CD4-positive, alpha-beta T cell treated with Interleukin-15 for 1 hour (primary cell): ENCODE data around the gene GRIN3A.

Experiments used
- DNase-seq: peaks from one replicate; pipeline ENCODE4 v3.0.0-alpha.2; 2020

Gene GRIN3A

DNA sequence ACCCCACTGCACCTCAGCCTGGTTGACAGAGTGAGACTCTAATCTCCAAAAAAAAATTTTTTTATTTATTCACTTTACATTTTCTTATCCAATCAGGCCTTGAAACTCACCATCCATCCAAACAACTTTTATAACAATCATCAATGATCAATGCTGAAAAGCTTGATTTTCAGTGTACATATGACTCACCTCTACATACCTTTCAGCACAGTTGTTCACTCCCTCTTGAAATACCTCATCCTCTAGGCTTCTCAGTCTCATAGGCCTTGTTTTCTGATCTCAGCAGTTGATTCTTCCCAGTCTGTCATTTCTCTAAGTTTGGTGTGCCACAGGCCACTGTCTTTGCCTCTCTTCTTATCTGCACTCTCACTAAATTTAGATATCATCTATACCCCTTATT, 36.2 kb downstream of the GRIN3A start:
- no peak for DNase-seq

DNA sequence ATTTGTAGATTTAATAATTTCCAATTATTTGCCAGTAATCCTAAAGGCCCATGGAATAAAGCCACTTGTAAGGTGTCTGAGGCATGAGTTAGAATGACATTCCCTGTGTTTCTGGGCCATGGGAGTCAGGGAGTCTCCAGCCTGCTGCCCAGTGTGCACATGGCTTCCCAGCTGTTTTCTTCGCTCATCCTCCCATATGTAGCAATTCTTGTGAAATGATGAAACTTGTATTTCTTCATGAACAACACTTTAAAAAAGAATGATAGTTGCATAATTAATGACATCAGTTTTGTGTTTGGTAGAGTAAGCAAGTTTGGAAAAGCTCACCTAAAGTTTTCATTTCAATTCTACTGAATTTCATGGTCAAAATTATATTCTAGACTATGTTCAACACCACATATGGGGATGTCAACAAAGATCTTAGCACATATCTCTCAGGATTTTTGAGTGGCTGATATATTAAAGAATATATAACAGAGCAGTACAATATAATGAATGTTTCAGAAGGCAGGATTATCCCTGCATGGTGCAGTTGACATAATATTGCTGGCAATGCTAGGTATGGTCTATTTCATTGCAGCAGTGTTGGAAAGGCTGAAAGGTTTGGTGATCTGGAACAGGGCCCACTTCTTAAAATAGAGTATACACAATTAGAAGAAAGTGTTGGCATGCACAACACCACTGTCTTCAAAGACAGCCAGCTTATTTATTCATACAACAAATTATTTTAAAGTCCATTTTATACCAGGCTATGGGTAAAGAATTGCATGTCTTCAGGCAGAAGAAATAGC, 44.7 kb downstream of the GRIN3A start:
- no peak for DNase-seq

DNA sequence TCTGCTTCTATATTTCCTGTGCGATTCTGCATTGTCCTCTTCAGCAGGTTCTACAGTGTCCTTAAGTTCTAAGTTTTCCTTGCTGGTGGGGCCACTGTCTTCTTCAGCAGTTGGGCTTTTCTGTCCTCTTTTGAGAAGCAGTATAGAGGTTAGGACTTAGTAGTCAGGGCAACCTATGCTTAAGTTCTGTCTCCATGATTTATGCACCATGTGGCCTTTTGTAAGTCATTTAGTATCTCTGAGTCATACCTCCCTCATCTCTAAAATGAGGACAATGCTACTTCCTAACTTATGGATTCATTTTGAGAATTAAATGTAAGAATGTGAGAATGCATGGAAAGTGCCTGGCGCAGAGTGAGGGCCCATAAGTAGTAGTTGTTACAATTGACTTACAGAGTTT, 46.8 kb downstream of the GRIN3A start:
- DNase-seq: no peak

DNA sequence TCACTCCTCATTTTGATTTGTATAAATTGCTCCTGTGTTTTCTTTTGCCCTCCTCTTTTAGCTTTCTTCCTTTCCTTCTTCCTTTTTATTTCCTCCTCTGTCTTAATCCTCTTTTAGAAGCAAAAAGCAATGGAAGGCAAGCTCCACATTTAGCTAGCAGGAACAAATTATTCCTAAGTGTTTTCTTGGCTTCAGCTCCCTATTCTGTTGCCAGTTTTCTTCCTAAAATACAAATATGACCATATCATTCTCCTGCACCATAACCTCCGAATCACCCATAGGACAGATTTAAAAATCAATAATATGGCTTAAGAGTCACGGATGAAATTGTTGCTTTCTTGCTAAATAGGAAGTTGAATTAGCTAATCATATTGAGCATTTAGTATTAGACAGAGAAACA, 49.4 kb downstream of the GRIN3A start:
- DNase-seq: no peak

DNA sequence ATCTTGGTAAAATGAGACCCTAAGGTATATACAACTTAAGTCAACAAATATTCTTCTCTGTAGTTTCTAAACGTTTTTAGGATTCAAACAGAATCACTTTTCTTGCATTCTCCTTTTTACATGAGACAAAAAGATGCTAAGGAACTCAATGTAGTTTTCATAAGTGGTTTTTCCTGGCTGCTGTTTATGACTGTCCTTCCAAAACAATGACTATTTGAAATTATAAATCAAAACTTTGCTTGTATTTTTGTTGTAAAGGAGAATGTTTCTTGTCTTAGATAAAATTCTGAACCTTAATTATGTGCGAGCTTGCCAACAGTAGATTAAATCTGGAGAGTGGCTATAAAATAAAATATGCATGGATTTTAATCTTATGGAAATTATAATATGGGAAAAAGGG, 53.8 kb downstream of the GRIN3A start:
- DNase-seq: no peak

DNA sequence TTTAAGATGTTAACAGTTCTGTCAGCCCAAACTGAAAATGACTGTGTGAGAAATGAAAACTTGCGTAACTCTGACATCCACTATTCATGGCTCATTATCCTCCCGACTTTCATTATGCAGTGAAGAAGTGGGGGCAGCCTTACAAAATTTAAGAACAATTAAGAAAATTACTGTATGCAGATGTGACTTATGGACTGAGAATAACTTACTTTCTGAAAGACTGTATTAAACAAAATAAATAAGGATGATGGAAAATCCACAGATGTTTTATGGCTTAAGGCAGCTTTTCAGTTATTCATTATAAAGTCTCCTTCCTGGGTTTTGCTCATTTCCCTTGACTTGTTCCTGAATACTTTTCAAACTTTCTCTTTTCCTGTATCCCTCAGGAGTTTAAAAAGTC, 55.2 kb downstream of the GRIN3A start:
- no peak for DNase-seq

DNA sequence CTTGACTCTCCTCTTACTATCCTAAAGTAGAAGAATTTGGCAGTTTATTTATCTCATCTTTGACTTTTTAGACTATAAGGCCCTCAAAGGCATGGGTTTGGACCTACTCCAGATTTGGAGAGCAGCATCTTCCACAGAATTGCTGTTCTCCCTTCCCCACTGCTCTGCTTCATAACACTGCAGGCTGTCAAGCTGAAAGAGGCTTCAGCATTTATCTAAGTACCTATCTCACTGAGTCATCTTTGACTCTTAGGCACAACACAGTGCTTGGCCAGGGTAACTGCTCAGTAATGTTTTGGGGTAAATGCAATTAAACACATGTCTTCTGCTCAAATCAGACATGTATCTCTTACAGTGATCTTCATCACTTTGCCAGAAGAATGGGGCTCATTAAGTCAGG, 60.6 kb downstream of the GRIN3A start:
- DNase-seq: no peak

DNA sequence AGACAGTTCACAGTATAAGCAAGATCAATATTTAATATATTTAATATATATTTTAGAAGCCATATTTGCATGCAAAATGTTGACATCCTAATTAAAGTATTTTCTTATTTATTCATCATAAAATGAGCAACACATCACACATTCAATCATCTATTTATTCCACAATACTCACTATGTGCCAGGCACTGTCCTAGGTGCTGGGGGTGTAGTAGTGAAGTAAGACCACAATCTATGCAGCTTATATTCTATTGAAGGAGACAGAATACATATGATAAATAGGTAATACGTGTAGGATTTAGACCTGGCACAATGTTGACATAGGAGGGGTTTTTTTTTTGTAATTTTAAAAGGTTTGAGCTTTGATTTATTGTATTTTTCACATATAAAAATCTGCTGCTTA, 63.1 kb downstream of the GRIN3A start:
- DNase-seq: no peak

DNA sequence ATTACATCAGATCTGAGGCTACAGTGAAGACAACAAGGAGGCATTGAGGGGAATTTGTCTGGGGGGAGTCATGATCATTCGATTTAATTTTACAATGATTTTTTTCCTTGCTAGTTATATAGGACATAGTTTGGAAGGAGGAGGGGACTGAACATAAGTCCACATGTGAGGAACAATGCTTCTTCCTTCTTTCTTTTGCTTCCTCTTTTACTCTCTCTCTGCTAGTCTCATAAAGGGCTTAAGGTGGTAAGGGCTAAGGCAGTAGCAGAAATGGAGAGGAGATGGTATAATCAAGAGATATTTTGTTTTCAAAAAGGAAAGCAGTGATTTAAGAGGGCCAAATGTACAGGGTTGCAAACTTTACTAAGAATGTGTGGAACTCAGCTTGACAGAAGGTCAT, 64.3 kb downstream of the GRIN3A start:
- no peak for DNase-seq

DNA sequence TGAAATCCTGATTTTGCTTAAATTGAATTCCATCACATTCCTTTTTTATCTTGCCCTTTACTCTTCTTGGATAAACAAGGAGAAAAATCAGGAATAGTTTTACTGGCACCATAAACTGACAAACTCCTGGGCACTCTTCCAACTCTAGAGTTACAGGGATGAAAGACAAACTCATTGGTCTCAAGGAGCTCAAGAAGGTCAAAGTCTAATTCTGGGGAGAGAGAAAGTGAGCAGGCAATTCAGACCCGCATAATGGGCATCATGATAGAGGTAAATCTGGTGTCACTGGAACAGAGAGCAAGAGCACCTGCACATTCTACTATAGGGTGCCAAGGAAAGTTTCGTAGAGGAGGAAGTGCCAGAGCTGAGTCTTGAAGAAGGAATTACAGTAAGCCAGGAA, 64.8 kb downstream of the GRIN3A start:
- DNase-seq: no peak

DNA sequence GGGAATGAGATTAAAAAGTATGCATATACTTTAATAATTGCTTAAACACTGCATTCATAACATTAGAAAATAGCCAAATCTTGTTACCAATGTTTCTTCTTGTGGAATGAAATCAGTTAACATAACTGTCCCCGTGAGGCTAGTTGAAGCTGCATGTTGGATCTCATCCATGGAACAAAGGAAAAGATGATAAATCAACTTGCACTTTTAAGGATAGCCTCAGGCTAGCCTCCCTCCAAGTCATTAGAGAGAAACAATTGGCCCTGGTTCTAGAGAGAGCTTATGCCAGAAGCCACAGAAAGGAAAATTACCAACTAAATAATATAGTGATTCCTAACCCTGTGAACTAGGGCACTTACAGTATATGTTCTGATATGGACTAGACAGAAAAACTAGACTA, 66.9 kb downstream of the GRIN3A start:
- no peak for DNase-seq

DNA sequence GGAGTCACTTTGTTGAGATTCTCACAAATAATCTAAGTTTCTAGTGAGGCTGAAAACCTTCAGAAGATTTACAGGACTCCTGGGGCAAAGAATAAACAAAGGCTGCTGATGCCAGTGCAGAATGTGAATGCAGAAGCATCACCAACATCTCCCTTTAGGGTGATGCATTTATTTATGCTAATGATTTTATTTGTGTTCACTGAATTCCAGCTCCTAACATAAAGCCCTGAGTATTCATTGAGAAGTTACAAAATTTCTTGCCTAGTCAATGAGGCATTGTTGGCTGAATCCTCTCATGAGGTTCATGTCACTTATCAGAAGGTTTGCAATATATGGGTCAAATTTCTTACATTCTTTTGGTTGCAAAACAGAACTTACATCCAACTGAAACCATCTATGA, 70.0 kb downstream of the GRIN3A start:
- DNase-seq: no peak

DNA sequence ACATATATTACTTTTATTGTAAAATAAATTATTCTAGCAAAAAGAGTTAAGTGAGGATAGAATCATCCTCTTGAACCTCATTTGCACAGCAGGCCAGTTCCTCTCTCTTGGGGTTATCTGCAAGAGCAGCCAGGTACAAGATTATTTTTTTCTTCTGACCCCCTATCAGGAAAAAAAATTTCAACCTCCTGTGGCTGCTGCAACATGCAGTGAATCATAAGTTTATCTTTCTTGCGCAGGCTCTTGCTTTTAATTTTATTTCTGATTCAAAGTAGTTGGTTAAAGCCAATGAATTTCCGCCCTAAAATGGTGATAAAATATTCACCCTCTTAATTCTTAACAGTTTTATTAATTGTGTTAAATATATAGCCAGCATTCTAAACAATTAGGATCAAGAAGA, 74.0 kb downstream of the GRIN3A start:
- DNase-seq: no peak

DNA sequence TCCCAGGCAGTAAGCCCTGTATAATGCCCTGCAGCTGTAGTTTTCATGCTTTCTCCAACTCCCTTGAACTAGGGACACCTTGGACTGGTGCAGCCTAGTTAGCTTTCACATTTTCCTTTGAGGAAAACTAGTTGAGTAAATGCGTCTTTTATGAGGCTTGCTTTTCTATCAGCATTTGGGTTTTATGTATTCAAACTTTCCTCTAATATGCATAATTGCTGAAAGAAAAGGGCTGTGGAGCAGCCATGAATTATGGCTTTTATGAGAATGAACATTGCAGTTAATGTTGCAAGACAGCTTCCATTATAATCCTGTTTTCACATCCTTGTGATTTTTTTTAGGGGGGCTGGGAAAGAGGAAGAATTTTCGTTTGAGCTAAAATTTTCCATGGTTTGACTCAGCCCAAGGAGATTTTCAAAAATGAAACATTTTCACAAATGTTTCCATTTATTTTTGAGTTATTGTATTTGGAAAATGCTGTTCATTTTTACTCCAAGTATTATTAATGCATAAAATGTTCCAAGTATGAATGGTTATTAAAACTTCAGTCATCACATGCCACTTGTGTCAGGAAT, 85.8 kb downstream of the GRIN3A start:
- DNase-seq: no peak

DNA sequence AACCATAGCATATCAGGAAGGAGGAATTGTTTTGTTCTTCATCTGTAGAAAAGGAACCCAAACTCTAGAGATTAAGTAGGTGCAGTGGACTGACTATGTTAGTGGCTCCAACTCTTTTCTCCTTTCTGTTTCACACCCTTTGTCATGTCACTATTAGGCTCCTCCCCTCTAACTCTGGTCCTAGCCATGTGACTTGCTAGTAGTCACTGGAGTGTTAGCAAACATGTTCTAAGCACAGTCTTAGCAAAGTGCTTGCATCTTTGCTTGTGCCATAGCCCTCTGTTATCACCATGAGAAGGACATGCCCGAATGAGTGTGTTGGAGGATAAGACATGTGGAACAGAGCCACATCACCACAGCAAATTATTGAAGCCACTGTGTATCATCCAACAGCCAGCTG, 88.3 kb downstream of the GRIN3A start:
- DNase-seq: no peak

DNA sequence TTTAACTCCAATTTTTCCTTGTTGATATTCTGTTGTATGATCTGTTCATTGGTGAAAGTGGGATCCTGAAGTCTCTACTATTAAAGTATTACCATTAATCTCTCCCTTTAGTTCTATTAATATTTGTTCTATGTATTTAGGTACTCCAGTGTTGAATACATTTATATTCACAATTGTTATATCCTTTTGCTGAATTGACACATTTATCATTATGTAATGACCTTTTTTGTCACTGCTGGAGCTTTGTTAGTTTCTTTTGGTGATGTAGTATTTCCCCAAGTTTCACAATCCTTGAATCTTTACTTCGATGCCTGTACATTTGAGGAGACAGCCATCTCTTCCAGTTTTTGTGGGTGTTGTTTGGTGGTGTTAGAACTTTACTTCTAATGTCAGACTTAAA, 90.0 kb downstream of the GRIN3A start:
- no peak for DNase-seq

DNA sequence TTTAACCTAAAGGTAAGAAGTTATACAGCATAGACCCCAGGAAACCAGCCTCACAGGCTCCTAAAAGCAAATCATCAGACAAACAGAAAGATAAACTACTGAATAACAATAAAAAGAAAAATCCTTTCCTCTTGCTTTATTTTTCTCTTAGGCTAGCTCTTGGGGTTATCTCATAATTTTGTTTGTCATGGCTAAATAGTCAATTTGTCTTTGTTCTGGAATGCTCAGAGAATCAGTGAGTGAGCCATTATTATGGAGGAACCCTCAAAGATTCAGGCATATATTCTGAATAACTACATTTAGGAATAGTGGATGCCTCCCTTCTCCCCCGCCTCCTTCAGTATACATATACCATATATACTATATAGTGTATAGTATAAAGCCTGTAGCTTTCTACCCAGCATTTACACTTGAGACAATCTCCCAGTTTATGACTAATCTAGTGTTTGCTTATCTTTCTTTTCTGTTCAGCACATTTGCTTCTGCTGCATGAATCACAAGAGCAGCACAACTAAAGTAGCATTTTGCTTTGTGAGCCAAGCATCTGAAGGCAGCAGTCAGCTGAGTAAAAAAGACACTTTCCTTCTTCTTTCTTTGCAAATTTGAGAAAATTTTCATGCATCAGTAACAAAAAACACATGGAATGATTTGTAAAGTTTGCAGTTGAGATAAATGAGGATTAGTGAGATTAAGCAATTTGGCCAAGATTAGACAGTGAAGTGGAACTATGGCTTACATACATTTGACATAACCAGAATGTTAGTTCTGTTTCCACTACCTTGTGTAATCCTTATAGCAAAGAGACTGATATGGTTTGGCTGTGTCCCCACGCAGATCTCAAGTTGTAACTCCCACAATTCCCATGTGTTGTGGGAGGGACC, 98.4 kb downstream of the GRIN3A start:
- no peak for DNase-seq

DNA sequence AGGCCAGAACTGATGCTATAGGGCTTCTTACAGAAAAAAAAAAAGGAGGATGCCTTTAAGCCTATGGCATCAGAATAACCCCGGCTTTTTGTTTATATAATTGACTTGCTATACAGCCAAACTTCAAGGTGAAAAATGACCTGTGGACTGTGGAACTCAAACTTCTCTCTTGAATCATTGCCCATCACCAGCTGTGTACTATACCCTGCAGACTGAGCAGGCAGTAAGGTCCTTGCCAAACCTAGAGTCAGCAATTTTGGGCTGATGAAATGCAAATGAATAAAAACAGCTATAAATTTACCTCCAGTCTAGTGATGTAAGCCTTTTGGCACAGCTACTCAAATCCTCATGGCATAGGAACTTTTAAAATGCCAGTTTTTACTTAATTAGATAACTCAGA, 99.1 kb downstream of the GRIN3A start:
- no peak for DNase-seq

DNA sequence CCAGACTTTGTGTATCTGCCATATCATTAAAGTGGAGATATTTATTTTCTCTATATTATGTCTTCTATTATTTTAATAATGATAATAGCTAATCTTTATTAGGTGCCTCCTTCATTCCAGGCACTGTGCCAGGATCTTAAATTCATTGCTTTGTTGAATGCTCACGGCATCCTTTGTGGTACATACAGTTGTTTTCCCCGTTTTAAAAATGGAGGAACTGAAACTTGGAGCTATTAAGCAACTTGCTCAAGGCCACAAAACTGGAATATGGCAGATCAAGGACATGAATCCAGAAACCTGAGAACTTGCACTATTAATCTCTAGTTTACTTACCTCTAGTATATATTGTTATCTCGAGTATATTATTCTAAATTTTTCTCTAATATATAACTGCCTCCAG, 102.2 kb downstream of the GRIN3A start:
- DNase-seq: no peak

DNA sequence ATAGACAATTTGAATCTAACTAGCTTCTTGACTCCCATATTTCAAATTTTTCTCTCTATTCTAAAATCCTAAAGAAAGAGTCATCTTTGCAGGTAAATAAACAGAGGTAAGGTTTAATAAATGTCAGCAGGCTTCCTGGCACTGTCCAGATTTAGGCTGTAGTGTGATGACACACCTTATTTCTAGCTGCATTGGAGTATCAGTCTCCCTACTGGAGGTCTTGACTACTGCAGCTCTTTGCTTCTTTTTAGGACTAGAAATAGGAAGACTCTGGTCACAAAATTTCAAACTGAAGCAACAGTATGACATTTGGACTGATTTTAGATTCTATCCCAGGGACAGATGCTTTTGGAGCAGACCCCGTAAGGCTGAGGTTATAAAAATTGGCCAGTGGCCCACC, 103.0 kb downstream of the GRIN3A start:
- no peak for DNase-seq

DNA sequence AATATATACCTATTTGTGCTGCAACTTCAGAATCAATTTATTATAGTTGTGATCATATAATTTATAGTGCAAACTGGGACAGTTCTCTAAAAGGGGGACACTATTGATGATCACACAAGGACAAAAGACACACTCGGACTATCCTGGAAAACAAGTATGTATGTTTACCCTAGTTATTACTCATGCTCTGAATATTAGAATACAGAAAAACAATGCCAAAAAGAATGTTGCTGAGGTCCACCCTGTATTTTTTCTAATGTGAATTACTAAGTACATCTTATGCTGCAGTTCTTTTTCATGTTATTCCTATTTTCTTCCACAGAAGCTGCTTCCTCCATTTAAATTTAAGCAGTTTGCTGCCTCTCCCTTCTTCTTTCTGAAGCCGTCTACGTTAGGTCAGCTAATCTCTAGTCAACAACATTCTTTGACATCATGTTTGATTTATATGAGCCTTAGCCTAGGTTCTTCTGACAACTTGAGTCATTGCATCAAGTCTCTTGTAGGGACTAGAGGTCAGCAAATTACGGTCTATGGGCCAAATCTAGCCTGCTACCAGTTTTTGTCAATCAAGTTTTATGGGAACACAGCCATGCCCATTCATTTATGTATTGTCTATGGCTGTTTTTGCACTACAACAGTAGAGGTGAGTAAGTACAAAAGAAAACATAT, 103.6 kb downstream of the GRIN3A start:
- no peak for DNase-seq

DNA sequence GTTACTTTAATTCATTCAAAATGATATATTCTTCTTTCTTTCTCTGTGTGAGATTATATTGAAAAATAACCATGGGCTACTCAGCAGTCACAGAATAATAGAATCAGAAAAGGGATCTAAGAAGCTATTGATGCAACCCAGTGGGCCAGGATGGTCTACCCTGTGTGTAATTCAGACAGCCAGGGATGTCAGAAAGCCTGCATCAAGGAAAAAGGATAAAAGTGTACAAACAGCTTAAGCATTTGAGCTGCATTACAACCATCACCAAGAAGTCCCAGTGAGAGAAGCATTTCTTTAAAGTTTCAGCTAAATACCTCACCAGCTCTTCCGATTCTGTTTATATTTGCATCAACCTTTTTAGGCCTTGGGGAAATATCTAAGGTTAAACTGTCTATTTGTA, 105.8 kb downstream of the GRIN3A start:
- no peak for DNase-seq

DNA sequence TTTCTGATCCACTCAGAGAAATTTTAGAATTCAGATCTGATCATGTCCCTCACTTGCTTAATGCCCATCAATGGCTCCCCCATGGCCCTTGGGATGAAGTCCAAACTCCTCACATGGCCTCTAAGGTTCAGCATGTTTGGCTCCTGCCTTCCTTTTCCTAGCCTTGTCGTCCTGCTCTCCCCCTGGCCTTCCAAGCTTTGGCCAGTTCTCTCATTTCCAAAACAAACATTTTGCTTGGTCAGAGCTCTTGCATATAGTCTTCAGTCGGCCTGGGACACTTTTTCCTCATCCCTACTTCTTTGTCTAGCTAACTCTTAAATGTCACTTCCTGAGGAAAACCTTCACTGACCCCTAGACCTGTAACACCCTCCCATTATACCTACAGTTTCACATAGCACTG, 106.6 kb downstream of the GRIN3A start:
- DNase-seq: no peak

DNA sequence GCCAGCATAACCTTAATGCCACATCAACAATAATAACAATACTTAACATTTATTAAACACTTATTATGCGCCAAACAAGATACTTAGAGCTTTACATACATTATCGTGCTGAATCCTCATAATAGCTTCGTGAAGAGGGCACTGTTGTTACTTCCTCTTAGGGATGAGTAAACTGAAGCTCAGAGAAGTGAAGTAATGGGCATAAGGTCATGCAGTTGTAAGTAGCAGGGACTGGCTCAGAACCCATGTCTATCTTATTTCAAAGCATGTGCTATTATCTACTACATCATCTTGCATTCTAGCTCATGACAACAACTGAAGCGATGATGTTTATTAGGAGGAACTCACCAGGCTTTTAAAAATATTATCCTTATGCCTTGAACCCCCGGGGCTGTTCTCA, 108.8 kb downstream of the GRIN3A start:
- DNase-seq: no peak
